AG04450 (cell line): ENCODE results near the gene DUOXA2. TPM values are rescaled to one million over a fixed set of nuclear protein-coding genes. Genes with fewer than 3 reads are reported as not detected.
"Not testable (repeated sequence)": the region's sequence is repeated elsewhere in the genome, so short reads cannot be mapped to it uniquely, and the experiment has no call there.

Experiments
- CTCF ChIA-PET: fragments of 300-600, 350-600 bp; formaldehyde crosslinking; extraction: SDS; loops from one replicate; lab custom pipeline; 2022; ENCODE audit warnings: antibody characterized with exemption, inconsistent platforms; lab: Charles Lee
- POLR2A ChIA-PET: fragments of 350-600 bp; formaldehyde crosslinking; extraction: SDS; loops from one replicate; lab custom pipeline; 2021; ENCODE audit warnings: antibody characterized with exemption, inconsistent platforms; lab: Yijun Ruan, JAX
- DNase-seq: peaks from one replicate; pipeline ENCODE4 v3.0.0-alpha.2; 2011; ENCODE audit warnings: low read depth, low spot score
- H3K27ac ChIP-seq: one replicate; pipeline ENCODE4 v1.5.1; 2012; ENCODE audit warnings: low read depth, low read length, control low read depth
- H3K27me3 ChIP-seq: one replicate; pipeline ENCODE4 v1.6.0; 2012; ENCODE audit warnings: low read length; ENCODE audit not compliant: control insufficient read depth, insufficient read depth
- H3K4me3 ChIP-seq: 2 replicates; pipeline ENCODE4 v1.5.1; 2011; ENCODE audit warnings: mild to moderate bottlenecking, low read depth, low read length, control low read depth
- H3K9me3 ChIP-seq: 2 replicates; pipeline ENCODE4 v1.5.1; 2012; ENCODE audit warnings: low read length; ENCODE audit not compliant: control insufficient read depth, insufficient read depth
- CTCF ChIP-seq: IDR thresholded peaks from 2 replicates; pipeline ENCODE4 v1.5.1; 2011; ENCODE audit warnings: low read depth, low read length, control low read depth, inconsistent platforms
- polyA plus RNA-seq: library from polyadenylated mRNA; depleted of rRNA; stranded (reverse); fragments of >200 nt; gene quantifications from 2 replicates; pipeline ENCODE4 v1.2.3, GENCODE V29; 2011

DUOXA2 gene
- polyA plus RNA-seq, 1 experiment, result not detected

DNA sequence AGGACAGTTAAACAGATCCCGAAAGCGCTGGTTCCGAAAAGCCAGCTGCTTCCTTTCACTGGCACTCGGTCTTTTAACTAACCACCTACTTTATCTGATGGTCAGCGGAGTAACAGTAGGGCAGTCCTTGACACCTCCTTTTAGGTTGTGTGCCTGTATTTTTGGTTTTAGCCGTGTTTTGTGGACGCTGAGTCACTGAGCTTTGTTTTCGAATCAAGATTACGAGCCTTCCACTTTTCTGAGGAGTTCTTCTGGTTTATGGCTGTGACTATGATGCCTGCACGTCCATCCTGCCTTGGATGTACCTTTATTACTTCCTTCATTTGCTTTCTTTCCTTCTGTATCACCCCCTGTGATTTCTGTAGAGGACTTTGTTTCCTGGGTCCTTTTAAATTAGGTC is 31.7 kb upstream of the DUOXA2 start:
- CTCF ChIA-PET, result interaction anchor here (2.2 kb wide), 1 partner anchor 36 kb away, joined by 9 read pairs; no protein-coding TSS in a partner anchor
- H3K27ac ChIP-seq, POLR2A ChIA-PET, DNase-seq, H3K4me3 ChIP-seq, H3K9me3 ChIP-seq, H3K27me3 ChIP-seq: not testable (repeated sequence)

DNA sequence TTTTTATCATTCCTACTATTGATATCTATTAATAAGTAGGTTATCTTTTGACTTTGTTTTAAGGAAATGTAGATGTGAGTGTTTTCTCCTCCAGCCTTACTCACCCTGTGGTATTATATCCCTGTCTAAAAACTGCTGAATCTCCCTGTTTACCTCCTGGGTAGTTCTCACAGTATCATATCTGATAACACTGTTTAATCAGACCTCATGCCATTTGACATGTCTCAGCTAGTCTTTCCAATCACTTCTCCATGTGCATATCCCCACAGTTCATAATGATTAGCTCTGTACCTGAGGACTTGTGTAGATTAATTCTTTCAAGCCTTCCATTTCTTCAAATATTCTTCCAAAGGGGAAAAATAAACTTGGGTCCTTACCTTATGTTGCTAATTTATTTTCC is 30.9 kb upstream of the DUOXA2 start:
- TF ChIP-seq CTCF, result no peak
- H3K27me3 ChIP-seq, result peaks cover 3% of the 10 kb centered on the region
- no peak overlapping the region for H3K4me3 ChIP-seq
- no peak overlapping the region for H3K27ac ChIP-seq
- H3K9me3 ChIP-seq, result no peaks in the 10 kb centered on the region
- DNase-seq, result no peak
- POLR2A ChIA-PET, result no interaction called here
- CTCF ChIA-PET, result interaction anchor here (0.6 to 2.2 kb wide), 2 partner anchors 35 to 533 kb away, joined by 3 to 9 read pairs; no protein-coding TSS in a partner anchor

- Histone ChIP-seq H3K27me3 (peaks cover 3% of the 10 kb centered on the region), H3K27ac (no peak overlapping the region), H3K9me3 (no peaks in the 10 kb centered on the region), H3K4me3 (no peak overlapping the region)
- POLR2A ChIA-PET, result no interaction called here
- TF ChIP-seq CTCF, result no peak
- DNase-seq, result no peak
- CTCF ChIA-PET, result interaction anchor here (2.2 kb wide), 1 partner anchor 34 kb away, joined by 9 read pairs; no protein-coding TSS in a partner anchor
These were observed 30.0 kb upstream of the DUOXA2 start for GRCh38 chr15:45084163-45084562.

DNA sequence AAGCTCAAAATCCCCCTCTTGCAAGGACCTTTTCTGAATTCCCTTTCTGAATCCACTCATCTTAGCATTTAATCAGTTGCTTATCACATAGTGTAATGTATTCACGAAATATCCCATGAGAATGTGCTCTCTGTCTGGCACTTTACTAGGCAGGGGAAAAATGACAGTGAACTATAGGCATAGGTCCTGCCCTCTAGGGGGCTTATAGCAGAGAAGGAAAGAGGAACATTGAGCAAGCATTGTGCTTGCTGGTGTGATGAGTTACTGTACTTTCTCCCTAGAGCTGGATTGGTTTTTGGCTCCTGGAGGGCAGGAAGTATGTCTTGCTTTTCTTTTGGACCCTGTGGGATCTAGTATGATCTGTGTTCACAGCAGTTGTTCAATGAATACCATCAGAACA is 26.6 kb upstream of the DUOXA2 start:
- POLR2A ChIA-PET, result no interaction called here
- CTCF ChIA-PET, result interaction anchor here (1.1 kb wide), 1 partner anchor 30 kb away, joined by 4 read pairs; no protein-coding TSS in a partner anchor
- DNase-seq, result no peak
- Histone ChIP-seq H3K9me3 (no peaks in the 10 kb centered on the region), H3K4me3 (no peak overlapping the region), H3K27me3 (peaks cover 11% of the 10 kb centered on the region), H3K27ac (no peak overlapping the region)
- no peak for TF ChIP-seq CTCF

GRCh38 chr15:45088801-45089711 is 25.1 kb upstream of the DUOXA2 start:
- ChIA-PET POLR2A (no interaction called here), CTCF (interaction anchor here (1.9 kb wide), 1 partner anchor 29 kb away, joined by 11 read pairs; no protein-coding TSS in a partner anchor)
- no peaks in the 10 kb centered on the region for H3K9me3 ChIP-seq
- peaks cover 18% of the 10 kb centered on the region for H3K27me3 ChIP-seq
- no peak for DNase-seq
- no peak for TF ChIP-seq CTCF
- H3K4me3 ChIP-seq, result no peak overlapping the region
- H3K27ac ChIP-seq, result no peak overlapping the region
